Cardiac muscle cell (in vitro differentiated cells and primary cell): ENCODE results near the gene RELL1. TPM values are rescaled to one million over a fixed set of nuclear protein-coding genes. Genes with fewer than 3 reads are reported as not detected.

Experiments used
- DNase-seq, 2 donors: peaks; one replicate each; pipeline versions ENCODE4 v3.0.0 to v3.0.0-alpha.2; 2010 to 2017; ENCODE audit warnings: low read depth in 1 of 2, low spot score in 1 of 2
- H3K27ac ChIP-seq: fragments of 200-600 bp; sonication (generic); 2 replicates; pipeline ENCODE4 v1.5.1; 2016
- H3K27me3 ChIP-seq: fragments of 200-600 bp; sonication (generic); 2 replicates; pipeline ENCODE4 v1.6.0; 2016; ENCODE audit warnings: control low read depth
- H3K36me3 ChIP-seq: fragments of 200-600 bp; sonication (generic); 2 replicates; pipeline ENCODE4 v1.5.1; 2016; ENCODE audit warnings: control low read depth
- H3K4me1 ChIP-seq: fragments of 200-600 bp; sonication (generic); 2 replicates; pipeline ENCODE4 v1.8.1; 2017; ENCODE audit warnings: low read depth, mild to moderate bottlenecking, mixed run types
- H3K4me3 ChIP-seq: fragments of 200-600 bp; sonication (generic); 2 replicates; pipeline ENCODE4 v1.5.1; 2016; ENCODE audit warnings: mild to moderate bottlenecking
- H3K9me3 ChIP-seq: fragments of 200-600 bp; sonication (generic); 2 replicates; pipeline ENCODE4 v1.5.1; 2017; ENCODE audit warnings: low read depth, mild to moderate bottlenecking, control low read depth
- CTCF ChIP-seq: IDR thresholded peaks from 2 replicates; pipeline ENCODE4 v1.5.1; 2012; ENCODE audit warnings: low read depth, mild to moderate bottlenecking, low read length
- polyA plus RNA-seq: library from polyadenylated mRNA; unstranded; fragments of >200 nt; fragmentation: Nextera tagmentation; extraction: Ambion mirVana; gene quantifications from 2 replicates; pipeline ENCODE4 v1.2.1, GENCODE V29; 2016
- total RNA-seq: library from RNA; depleted of rRNA; stranded (reverse); fragments of >200 nt; gene quantifications from 2 replicates; pipeline ENCODE4 v1.2.3, GENCODE V29; 2016

Gene RELL1
- total and polyA plus RNA-seq, 2 experiments from 2014 or later = 4.4 to 22.2 TPM

DNA sequence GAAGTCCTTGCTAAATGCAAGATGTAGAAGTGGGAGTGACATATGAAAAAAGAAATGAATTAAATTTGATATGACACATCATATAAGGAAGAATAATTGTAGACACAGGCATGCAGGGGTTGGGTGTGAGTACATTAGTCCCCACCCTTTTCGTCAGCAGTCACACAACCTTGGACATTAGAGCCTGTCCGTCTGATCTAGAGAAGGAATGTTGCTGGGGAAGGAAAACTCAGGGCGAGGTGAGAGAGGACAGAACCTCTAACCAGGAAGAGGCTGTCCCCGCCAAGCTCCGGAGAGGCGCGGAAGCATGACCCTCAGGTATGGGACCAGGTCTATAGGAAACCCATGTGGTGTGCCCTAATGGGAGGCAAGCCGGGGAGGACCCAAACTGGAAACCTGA lies 102.1 kb downstream of the RELL1 start:
- no peaks in the 10 kb centered on the region for H3K9me3 ChIP-seq
- H3K27me3 ChIP-seq = no peaks in the 10 kb centered on the region
- no peak overlapping the region for H3K27ac ChIP-seq
- no peaks in the 10 kb centered on the region for H3K4me1 ChIP-seq
- H3K36me3 ChIP-seq = no peaks in the 10 kb centered on the region
- no peak for DNase-seq
- no peak overlapping the region for H3K4me3 ChIP-seq
- TF ChIP-seq CTCF = no peak

GRCh38 chr4:37573566-37573965 lies 112.6 kb downstream of the RELL1 start:
- Histone ChIP-seq H3K4me1 (no peaks in the 10 kb centered on the region), H3K36me3 (no peaks in the 10 kb centered on the region), H3K27ac (no peak overlapping the region), H3K9me3 (no peaks in the 10 kb centered on the region), H3K4me3 (no peak overlapping the region), H3K27me3 (no peaks in the 10 kb centered on the region)
- TF ChIP-seq CTCF = no peak
- no peak for DNase-seq

DNA sequence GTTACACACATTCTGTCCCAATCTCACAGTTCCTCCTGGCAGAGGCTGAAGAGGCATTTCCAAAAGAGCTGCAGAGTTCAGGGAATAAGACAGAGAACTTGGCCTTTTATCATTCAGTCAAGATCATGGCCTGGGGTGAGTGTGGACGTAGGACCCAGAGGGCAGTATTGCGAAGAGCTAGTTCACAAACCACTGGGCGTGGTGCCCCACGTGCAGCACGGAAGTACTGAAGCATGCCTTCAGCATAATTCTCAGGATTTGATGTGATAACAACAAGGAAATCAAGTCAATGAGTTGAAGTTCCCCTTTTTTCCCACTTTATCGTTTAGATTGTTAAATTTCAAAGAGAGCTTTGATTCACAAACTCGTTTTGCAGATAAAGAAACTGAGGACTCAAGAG lies 117.7 kb downstream of the RELL1 start:
- Histone ChIP-seq H3K27ac (no peak overlapping the region), H3K27me3 (no peaks in the 10 kb centered on the region), H3K9me3 (no peaks in the 10 kb centered on the region), H3K4me3 (no peak overlapping the region), H3K36me3 (no peaks in the 10 kb centered on the region), H3K4me1 (no peaks in the 10 kb centered on the region)
- DNase-seq = no peak
- no peak for TF ChIP-seq CTCF

DNA sequence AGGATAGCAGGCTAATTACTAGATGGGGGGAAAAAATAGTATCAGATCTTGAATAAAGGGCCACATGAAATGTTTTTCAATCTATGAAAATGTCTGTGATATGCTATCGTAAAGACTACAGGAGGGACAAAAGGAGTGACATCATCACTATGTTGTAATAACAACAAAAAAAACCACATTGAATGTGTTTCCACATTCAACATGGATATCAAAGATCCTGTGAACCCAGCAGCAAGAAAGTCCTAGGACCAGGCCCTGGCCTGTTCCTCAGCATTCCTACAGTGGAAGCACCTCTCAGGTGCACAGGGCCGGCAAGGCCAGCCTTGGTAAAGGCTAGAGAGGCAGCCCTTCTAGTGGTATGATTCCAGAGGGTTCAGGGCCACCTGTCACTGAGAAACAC lies 118.3 kb downstream of the RELL1 start:
- no peaks in the 10 kb centered on the region for H3K4me1 ChIP-seq
- H3K9me3 ChIP-seq = no peaks in the 10 kb centered on the region
- H3K27ac ChIP-seq = no peak overlapping the region
- H3K27me3 ChIP-seq = no peaks in the 10 kb centered on the region
- no peaks in the 10 kb centered on the region for H3K36me3 ChIP-seq
- DNase-seq = peak in 1 of 2 donors; percentile 65
- no peak overlapping the region for H3K4me3 ChIP-seq
- no peak for TF ChIP-seq CTCF

- Histone ChIP-seq H3K36me3 (no peaks in the 10 kb centered on the region), H3K4me1 (no peaks in the 10 kb centered on the region), H3K4me3 (no peak overlapping the region), H3K9me3 (no peaks in the 10 kb centered on the region), H3K27me3 (no peaks in the 10 kb centered on the region), H3K27ac (no peak overlapping the region)
- no peak for TF ChIP-seq CTCF
- DNase-seq = peak in 1 of 2 donors; percentile 30
Measured at GRCh38 chr4:37562592-37562991, 123.6 kb downstream of the RELL1 start.

DNA sequence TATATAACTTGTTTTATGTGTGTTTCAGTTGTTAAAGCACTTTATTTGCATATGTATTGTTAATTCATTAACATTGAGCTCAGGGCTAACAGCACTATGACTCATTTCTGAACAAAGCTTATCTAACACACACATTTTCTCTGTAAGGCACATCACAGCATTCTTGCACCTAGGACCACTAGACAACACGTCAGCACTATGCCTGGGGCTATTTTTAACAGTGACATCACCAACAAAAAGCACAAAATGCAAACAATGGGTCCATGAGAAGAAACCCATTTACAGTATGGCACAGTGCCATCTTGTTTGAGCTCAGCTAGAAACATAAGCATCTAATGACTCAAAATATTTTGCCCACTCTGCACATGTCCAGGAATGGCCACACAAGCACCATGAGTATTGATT lies 124.4 kb downstream of the RELL1 start:
- Histone ChIP-seq H3K4me1 (no peaks in the 10 kb centered on the region), H3K4me3 (no peak overlapping the region), H3K9me3 (no peaks in the 10 kb centered on the region), H3K36me3 (no peaks in the 10 kb centered on the region), H3K27ac (no peak overlapping the region), H3K27me3 (no peaks in the 10 kb centered on the region)
- DNase-seq = peak in 1 of 2 donors; percentile 80
- no peak for TF ChIP-seq CTCF
